ENCODE results near the gene L3MBTL1.
"Not testable (repeated sequence)": the region's sequence is repeated elsewhere in the genome, so short reads cannot be mapped to it uniquely, and the experiment has no call there.

Gene L3MBTL1

GRCh38 chr20:43560974-43561373 lies 53.5 kb downstream of the L3MBTL1 start:
- DNase-seq (ENCODE audit: low spot score) = no peak

- DNase-seq (ENCODE audit: low spot score) = no peak
These were observed 55.9 kb downstream of the L3MBTL1 start for GRCh38 chr20:43563429-43563828.

- DNase-seq (ENCODE audit: low spot score) = no peak
These were observed 56.5 kb downstream of the L3MBTL1 start for GRCh38 chr20:43563991-43564390.

GRCh38 chr20:43564455-43564854 lies 57.0 kb downstream of the L3MBTL1 start:
- DNase-seq (ENCODE audit: low spot score) = no peak

DNA sequence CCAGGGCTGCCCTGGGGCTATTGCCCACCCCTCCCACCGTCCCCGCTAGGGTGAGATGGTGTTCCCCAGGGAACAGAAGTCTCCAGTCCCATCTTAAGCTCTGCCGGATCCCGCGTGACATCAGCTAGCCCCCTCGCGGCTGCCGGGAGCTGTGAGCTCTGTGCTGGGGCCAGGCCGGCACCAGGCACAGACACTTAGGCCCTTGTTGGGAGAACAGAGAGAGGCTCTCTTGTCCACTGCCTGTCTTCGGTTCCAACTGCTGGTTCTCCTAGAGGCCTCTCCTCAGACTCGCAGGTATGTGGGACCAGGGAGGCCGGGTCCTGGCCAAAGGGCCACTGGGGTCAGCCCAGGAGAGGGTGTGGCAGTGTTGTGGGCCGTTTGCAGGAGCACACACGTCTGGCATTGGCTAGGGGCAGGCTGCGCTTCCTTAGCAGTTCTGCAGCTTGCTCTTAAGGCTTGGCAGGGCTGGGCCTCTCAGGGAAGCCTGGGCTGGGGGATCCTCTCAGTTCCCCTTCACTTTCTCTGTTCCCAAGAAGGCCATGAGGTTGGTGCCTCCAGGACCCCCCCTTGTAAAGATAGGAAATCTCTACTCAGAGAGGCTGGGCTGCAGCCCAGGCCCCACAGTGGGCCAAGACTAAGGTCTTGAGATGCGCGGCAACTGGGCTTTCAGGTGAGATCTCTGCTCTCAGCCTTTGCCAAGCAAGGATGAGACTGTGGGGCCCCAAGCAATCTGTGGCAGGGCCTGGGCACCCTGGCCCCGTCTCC lies 57.7 kb downstream of the L3MBTL1 start:
- DNase-seq (ENCODE audit: low spot score) = no peak

DNA sequence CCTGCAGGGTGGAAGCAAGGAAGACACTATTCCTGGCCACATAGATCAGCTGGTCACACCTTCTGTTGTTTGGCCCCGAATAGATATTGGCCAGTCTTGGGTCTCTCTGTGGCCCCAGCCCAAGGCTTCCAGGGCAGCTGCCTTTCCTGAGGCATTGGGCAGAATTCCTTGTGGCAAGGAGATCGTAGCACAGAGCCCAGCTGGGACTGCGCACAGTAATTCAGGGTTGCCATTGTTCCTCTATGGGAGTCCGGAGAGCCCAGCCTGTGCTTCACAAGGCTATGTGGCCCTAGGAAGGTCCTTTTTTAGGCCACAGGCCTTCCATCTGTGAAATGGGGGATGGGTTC lies 58.2 kb downstream of the L3MBTL1 start:
- DNase-seq (ENCODE audit: low spot score) = no peak

- no peak for DNase-seq (ENCODE audit: low spot score)
These were observed 60.0 kb downstream of the L3MBTL1 start for GRCh38 chr20:43567477-43567876.

DNA sequence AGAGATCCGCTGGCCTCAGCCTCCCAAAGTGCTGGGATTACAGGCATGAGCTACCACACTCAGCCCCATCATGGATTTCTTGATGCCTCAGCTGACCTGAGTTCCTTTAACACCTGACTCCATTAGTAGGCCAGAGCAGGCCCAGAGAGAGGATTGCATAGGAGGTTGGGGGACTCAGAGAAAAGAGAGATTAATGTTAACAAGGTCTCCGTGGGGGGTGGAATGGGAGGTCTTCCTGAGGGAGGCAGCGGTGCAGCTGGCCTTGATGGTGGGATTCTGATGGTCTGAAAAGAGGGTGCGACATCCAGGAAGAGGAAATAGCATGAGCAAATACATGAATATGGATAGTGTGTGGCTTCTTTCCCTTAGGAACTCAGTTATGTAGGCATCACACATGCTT lies 61.2 kb downstream of the L3MBTL1 start:
- no peak for DNase-seq (ENCODE audit: low spot score)

DNA sequence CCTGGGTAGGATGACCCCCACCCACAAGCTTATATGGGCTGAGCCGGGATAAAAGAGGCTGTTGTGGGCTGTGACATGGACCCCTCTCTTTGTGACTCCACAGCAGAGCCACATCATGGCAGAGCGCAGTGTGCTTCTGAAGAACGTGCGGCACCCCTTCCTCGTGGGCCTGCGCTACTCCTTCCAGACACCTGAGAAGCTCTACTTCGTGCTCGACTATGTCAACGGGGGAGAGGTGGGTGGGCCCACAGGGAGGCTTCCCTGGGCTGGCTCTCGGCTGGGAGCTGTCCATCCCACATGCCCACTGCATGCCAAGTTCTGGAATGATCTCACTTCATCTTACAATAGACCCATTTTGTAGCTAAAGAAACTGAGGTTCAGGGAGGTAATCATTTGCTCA lies 61.8 kb downstream of the L3MBTL1 start:
- no peak for DNase-seq (ENCODE audit: low spot score)

DNA sequence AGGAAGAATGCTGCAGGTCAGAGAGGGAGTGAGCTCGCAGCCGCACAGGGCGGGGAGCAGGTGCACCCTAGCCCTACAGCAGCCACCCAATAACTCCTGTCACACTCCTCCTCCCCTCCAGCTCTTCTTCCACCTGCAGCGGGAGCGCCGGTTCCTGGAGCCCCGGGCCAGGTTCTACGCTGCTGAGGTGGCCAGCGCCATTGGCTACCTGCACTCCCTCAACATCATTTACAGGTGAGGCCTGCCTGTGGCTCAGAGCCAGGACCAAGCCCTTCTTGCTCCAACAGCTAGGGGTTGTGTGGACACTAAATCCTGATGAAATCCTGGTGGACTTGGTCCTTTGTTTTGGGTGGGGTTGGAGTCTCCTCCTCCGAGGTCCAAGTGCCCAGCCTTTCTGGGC lies 63.0 kb downstream of the L3MBTL1 start:
- DNase-seq (ENCODE audit: low spot score) = no peak

GRCh38 chr20:43571310-43571709 lies 63.8 kb downstream of the L3MBTL1 start:
- no peak for DNase-seq (ENCODE audit: low spot score)

- DNase-seq (ENCODE audit: low spot score) = no peak
These were observed 64.3 kb downstream of the L3MBTL1 start for GRCh38 chr20:43571771-43572170.

GRCh38 chr20:43572891-43573290 lies 65.4 kb downstream of the L3MBTL1 start:
- DNase-seq (ENCODE audit: low spot score) = no peak

DNA sequence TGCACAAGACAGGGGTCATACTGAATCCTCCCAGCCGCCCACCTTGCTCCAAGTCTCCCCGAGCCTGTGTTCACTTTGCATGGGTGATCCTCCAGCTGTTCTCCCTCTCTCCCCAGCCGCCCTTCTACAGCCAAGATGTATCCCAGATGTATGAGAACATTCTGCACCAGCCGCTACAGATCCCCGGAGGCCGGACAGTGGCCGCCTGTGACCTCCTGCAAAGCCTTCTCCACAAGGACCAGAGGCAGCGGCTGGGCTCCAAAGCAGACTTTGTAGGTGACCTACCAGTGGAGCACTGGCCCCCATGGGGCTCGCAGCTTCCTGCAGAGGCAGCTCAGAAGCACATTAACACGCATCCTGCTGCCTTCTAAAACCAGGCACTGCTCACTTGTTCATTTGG lies 68.6 kb downstream of the L3MBTL1 start:
- DNase-seq (ENCODE audit: low spot score) = no peak

- DNase-seq (ENCODE audit: low spot score) = no peak
These were observed 72.6 kb downstream of the L3MBTL1 start for GRCh38 chr20:43579861-43580793.

GRCh38 chr20:43583133-43583864 lies 75.8 kb downstream of the L3MBTL1 start:
- no peak for DNase-seq (ENCODE audit: low spot score)

DNA sequence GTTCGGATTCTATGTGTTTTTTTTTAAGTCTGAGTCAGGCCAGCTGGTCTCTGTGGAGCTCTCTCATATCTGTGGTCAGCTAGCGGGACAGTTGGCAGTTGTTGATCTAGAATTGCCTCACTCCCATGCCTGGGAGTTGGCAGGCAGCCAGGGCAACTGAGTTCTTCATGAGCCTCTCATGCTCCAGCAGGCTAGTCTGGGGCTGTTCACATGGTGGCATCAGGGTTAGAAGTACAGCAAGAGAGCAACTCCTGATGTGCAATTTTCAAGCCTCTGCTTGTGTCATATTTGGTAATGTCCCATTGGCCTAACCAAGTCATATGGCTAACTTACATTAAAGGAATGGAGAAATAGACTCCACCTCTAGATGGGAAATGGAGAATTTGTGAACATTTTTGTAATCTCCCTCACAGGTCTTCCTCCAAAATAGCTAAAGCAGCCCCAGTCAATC lies 76.5 kb downstream of the L3MBTL1 start:
- peak; percentile 54 for DNase-seq (ENCODE audit: low spot score)

DNA sequence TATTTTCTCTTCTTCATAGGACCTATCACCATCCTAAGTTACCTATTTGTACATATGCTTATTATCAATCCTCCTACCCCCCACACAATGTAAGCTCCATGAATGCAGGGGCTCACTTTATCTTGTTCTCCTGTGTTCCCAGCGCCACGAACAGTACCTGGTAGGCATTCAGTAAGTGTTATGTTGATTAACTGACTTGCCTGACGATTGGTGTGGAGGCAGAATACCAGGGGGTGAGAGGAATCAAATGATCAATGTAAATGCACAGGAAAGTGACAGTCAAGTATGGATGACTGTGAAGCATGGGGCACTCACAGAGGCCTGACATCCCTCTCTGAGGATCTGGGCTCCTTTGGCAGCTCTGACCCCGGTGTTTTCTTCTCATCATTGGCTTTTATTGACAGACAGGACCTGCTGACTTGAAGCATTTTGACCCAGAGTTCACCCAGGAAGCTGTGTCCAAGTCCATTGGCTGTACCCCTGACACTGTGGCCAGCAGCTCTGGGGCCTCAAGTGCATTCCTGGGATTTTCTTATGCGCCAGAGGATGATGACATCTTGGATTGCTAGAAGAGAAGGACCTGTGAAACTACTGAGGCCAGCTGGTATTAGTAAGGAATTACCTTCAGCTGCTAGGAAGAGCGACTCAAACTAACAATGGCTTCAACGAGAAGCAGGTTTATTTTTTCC lies 77.1 kb downstream of the L3MBTL1 start:
- DNase-seq (ENCODE audit: low spot score) = no peak

DNA sequence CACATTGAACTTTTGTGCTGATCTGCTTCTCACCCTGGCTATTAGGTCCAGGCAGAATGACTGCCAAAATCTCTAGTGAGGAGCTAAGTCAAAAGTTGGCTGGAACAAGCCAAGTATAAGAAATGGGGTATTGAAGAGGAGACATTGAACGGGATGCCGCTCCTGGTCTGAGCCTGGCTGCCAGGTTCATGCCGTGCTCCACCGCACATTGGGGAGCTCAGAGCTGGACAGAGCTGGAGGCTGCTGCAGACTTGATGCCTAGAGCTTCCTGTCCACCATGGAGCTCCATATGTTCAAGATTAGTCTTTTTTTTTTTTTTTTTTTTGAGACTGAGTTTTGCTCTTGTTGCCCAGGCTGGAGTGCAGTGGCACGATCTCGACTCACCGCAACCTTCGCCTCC lies 79.1 kb downstream of the L3MBTL1 start:
- no peak for DNase-seq (ENCODE audit: low spot score)

DNA sequence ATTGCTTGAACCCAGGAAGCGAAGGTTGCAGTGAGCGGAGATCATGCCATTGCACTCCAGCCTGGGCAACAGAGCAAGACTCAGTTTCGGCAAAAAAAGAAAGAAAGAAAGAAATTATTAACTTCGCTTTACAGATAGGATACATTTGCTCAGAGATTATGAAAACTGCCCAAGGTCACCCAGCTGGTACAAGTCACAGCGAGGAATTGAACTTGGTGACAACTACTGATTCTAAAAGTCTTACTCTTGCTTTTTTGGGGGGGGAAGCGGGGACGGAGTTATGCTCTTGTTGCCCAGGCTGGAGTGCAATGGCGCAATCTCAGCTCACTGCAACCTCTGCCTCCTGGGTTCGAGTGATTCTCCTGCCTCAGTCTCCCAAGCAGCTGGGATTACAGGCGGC lies 81.0 kb downstream of the L3MBTL1 start:
- not testable (repeated sequence) for DNase-seq (ENCODE audit: low spot score)

GRCh38 chr20:43590036-43590391 lies 82.5 kb downstream of the L3MBTL1 start:
- peak; percentile 51 for DNase-seq (ENCODE audit: low spot score)
